ENCODE results near the gene DUOX2.

- no peak for TF ChIP-seq POLR2A (IDR thresholded peaks at IDR 0.05; ENCODE audit: low read length)
- TF ChIP-seq GATA1 (IDR thresholded peaks at IDR 0.05; ENCODE audit: low read depth, low read length) = no peak
Observed at GRCh38 chr15:45155739-45156138, 41.8 kb upstream of the DUOX2 start.
